Choroid plexus epithelial cell (primary cell): ENCODE data around the gene MMP21.

Experiments
- DNase-seq: peaks from one replicate; pipeline ENCODE4 v3.0.0-alpha.2; 2010; ENCODE audit warnings: low read depth
- H3K4me3 ChIP-seq: 2 replicates; pipeline ENCODE4 v1.5.1; 2011; ENCODE audit warnings: low read depth, mild to moderate bottlenecking, control low read depth, low read length, moderate library complexity
- TF ChIP-seq, protein P1 (sequence below): conservative IDR thresholded peaks from 2 replicates; pipeline ENCODE4 v1.5.1; 2011; ENCODE audit warnings: low read depth, mild to moderate bottlenecking, control low read depth, inconsistent platforms, low read length, moderate library complexity

Gene MMP21

DNA sequence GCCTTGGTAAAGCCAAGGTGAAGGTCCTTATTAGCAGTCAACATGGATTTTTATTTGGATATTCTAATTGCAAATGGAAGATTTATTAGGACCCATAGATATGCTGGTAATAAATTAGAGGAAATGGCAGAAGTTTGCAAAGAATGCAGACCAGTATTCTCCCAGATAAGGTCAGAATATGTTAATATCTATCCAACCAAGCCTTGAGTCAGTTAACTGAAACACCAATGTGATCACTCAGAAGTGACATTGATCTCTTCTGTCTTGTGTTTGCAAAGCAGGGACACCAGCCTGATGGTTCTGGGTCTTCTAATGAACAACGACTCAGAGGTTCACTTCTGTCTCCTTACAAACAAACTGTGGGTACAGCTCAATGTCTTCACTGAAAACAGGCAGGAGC lies 26.0 kb upstream of the MMP21 start:
- H3K4me3 ChIP-seq, result no peak overlapping the region
- TF ChIP-seq, protein P1, sequence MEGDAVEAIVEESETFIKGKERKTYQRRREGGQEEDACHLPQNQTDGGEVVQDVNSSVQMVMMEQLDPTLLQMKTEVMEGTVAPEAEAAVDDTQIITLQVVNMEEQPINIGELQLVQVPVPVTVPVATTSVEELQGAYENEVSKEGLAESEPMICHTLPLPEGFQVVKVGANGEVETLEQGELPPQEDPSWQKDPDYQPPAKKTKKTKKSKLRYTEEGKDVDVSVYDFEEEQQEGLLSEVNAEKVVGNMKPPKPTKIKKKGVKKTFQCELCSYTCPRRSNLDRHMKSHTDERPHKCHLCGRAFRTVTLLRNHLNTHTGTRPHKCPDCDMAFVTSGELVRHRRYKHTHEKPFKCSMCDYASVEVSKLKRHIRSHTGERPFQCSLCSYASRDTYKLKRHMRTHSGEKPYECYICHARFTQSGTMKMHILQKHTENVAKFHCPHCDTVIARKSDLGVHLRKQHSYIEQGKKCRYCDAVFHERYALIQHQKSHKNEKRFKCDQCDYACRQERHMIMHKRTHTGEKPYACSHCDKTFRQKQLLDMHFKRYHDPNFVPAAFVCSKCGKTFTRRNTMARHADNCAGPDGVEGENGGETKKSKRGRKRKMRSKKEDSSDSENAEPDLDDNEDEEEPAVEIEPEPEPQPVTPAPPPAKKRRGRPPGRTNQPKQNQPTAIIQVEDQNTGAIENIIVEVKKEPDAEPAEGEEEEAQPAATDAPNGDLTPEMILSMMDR, result no peak
- no peak for DNase-seq

DNA sequence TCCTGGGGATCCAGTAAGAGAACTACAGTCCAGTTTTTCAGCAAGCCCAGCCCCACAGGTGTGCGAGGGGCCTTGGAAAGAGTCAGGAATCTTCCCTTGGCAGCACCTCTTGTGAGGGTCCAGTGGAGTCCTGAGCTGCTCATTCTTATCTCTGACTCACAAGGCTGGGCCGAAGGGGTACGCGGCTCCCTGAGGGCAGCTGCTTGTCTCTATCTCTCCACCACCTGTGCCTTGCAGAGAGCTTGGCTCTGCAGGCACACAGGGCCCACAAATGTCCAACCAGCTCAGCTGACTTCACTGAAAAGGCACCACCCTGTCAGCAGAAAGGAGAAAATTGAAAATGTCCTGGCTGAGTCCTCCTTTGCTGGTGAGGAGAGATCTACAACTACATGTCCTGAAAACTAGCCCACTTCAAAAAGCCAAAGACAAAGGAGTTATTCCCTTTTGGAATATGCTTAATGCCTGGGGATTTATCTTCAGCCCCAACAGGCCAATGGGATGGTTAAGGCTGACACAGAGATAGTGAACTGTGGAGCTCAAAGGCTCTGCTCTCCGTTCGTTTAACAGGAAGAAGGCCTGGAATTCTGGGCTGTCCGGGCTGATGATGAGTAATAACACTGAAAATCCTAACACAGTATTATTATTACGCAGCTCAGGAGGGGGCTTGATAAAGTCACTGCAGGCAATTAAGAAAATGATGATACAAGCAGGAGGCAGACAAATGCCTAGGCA lies 24.0 kb upstream of the MMP21 start:
- DNase-seq, result peak; percentile 43
- TF ChIP-seq, protein P1, result no peak

DNA sequence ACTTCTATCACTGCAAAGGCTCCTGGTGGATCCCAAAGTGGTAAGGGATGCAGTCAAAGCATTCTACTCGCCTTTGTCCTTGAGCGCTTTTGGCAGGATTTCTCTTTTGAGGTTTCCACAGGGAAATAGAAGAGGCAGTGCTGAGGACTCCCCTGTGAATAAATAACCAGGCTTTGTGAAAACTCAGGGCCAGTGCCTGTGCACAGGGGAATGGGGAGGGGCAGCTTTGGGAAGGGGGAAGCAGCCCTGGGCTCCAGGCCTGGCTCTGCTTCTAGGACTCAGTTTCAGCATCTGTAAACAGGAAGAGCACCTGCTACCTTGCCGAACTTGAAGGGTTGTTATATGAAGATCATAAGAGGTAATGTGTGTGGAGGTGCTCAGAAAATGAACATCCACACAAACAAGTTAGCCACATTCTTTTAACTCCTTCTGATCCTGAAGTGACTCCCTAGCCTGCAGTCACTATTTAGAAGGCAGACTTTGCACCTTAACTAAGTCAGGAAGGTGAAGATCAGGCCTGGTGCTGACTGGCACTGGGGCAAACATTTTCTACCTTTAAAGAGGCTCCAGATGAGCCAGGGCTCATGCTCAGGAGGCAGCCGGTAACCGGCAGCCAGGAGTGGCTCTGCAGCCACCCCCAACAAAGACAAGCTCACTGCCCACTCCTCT lies 22.5 kb upstream of the MMP21 start:
- TF ChIP-seq, protein P1, result no peak
- no peak overlapping the region for H3K4me3 ChIP-seq
- no peak for DNase-seq

More for the DNA sequence above, 24.0 kb upstream of the MMP21 start:
- no peak overlapping the region for H3K4me3 ChIP-seq

DNA sequence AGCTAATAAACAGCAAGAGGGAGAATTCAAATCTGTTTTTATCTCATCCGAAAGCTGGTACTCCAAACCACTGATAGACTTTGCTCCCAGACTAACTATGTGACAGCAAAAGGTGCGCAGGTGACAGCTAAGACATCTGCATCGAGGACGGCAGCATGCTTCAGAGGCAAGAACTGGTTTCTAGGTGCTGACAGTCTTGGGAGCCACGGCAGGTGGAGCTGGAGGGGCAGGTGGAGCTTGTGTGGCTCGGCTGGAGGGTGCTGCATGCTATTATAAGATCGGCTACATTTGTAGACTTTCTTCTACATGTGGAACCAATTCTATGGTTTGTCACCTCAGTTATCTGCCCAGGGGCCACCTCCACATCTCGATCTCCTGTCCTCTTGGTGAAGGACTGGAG lies 21.8 kb upstream of the MMP21 start:
- H3K4me3 ChIP-seq, result no peak overlapping the region
- TF ChIP-seq, protein P1, result no peak
- no peak for DNase-seq

DNA sequence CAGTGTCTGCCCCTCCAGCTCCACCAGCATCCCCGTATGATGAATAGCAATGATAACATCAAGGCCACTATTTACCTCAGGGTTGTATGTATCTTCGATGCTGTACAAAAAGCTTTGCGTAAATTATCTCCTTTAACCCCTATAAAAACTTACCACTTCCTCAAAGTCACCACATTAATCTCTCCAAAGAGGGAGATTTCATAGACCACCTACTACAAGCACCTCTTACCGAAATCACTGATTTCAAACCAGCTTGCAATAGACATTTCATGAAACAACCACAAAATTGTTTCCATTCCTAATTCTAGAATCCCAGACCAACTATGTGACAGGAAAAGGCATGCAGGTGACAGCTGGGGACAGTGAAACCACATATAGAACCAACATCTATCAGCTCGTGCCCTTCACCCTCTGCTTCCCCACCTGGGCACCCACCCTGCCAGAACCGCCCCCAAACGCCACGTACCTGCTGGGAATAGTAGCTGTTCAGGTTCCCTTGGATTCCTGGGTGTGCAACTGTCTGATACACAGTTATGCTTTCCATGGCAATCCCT lies 20.1 kb upstream of the MMP21 start:
- TF ChIP-seq, protein P1, result no peak

DNA sequence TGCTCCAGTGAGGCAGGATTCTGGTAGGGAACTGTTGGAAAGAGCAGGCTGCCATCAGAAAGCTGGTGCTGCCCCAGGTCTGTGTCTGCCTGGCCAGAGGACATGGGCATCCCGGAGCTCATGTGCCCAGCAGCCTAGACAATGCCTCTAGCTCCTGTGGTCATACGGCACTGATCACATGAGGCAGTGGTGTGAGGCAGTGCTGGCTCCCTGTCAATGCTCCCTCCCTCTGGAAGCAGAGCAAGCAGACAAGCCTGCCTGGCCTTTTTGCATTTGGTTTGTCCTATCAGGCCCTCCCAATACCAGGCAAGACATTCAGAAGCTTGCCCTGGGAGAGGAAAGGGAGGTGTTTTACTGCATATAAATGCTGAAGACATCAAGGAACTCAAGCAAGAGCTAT lies 19.5 kb upstream of the MMP21 start:
- peak; percentile 13 for DNase-seq
- no peak overlapping the region for H3K4me3 ChIP-seq
- TF ChIP-seq, protein P1, result no peak

More for the DNA sequence above, 20.1 kb upstream of the MMP21 start:
- no peak overlapping the region for H3K4me3 ChIP-seq
- no peak for DNase-seq
